ENCODE results near the gene MRM1.

DNA sequence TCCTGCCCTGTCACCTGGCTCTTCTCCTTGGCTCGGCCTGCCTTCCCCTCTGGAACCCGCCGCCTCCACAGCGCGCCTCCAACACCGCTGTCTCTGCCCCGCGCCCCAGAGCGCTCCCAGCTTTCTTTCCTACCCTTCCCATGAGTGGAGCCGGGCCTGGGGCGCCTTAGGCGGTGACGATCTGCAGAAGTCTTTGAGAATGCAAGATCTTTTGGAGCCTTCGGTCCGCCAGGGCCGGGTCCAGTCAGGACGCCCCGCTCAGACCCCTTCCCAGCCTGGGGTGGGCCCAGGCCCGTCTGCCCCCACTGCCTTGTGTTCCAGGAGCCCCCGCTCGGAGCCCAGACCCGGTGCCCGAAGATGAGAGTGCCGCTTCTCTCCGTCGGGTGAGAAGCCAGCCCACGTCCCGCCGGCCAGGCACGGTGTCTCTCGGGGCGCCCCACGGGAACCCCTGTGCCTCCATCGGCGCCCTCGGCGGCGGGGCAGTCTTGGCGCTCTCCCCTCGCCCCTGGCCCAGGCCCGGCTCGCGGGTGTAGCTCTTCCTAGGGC lies 40.0 kb downstream of the MRM1 start:
- TF ChIP-seq, protein P1, sequence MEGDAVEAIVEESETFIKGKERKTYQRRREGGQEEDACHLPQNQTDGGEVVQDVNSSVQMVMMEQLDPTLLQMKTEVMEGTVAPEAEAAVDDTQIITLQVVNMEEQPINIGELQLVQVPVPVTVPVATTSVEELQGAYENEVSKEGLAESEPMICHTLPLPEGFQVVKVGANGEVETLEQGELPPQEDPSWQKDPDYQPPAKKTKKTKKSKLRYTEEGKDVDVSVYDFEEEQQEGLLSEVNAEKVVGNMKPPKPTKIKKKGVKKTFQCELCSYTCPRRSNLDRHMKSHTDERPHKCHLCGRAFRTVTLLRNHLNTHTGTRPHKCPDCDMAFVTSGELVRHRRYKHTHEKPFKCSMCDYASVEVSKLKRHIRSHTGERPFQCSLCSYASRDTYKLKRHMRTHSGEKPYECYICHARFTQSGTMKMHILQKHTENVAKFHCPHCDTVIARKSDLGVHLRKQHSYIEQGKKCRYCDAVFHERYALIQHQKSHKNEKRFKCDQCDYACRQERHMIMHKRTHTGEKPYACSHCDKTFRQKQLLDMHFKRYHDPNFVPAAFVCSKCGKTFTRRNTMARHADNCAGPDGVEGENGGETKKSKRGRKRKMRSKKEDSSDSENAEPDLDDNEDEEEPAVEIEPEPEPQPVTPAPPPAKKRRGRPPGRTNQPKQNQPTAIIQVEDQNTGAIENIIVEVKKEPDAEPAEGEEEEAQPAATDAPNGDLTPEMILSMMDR (IDR thresholded peaks at IDR 0.05; ENCODE audit: low read length): no peak
- TF ChIP-seq EZH2 (IDR thresholded peaks at IDR 0.05; ENCODE audit: borderline replicate concordance, low read length): no peak
